Amniotic stem cell (primary cell): ENCODE results near the gene AURKAIP1.

Experiments used
- DNase-seq: peaks from one replicate; lab custom pipeline; 2025; lab: John Stamatoyannopoulos, UW

AURKAIP1 gene

DNA sequence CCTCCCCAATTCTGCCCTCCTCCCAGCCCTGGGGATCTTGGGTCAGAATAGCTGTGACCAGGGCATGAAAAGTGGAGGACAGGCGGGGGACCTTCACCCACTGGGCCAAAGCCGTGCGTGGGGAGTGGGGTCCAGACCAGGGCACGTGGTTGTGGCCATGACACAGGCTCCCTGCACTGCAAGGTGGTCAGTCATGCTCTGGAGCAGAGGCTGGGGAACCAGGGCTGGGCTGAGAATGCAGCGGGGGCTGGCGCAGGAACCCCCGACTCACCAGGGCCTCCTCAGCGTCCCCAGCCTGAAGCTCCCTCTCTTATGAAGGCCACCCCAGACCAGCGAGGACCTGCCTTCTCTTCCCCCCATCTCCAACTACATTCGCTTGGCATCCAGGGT lies 28.5 kb downstream of the AURKAIP1 start:
- DNase-seq = no peak

DNA sequence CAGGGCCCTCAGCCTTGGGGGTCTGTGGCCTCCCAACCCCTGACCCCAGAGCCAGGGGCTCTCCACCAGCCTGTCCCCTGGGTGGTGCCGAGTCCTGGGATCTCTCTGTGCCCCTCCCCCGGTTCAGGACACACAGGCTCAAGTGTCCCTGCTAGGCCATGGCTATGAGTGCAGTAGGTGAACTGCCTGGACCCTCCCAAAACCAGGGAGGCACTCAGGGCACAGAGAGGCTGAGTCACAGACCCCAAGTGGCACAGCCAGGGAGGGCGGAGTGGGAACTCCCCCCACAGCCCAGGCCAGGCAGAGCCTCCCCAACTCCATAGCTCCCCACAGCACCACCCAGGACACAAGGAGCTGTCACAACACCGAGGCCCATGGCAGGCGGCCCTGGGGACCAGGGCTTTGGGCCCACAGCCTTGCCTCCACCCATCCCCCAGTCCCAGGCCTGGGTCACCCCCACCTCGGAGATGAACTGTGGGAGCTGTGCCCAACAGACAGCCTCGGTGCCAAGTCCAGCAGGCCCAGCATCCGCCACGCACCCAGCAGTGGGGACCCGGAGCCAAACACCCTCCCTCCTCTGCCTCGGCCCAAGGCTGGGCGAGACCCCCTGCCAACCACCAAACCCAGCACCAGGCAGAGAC lies 29.0 kb downstream of the AURKAIP1 start:
- no peak for DNase-seq

DNA sequence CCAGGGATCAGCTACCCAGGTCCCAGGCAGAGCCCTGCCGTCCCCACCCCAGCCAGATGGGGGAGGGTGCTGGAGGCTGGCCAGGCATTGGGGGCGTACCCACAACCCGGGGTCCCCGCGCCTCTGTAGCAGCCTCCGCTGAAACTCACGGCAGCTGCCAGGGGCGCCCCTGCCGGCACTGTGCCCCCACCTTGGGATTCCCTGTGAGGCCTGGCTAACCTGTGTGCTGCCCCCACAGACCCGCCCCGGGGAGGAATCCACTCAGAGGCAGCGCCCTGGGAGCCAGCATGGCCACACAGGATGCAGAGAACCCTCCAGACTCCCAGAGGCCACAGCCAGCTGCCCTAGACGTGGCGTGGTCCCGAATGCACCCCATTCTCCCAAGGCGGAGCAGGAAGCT lies 29.6 kb downstream of the AURKAIP1 start:
- no peak for DNase-seq

DNA sequence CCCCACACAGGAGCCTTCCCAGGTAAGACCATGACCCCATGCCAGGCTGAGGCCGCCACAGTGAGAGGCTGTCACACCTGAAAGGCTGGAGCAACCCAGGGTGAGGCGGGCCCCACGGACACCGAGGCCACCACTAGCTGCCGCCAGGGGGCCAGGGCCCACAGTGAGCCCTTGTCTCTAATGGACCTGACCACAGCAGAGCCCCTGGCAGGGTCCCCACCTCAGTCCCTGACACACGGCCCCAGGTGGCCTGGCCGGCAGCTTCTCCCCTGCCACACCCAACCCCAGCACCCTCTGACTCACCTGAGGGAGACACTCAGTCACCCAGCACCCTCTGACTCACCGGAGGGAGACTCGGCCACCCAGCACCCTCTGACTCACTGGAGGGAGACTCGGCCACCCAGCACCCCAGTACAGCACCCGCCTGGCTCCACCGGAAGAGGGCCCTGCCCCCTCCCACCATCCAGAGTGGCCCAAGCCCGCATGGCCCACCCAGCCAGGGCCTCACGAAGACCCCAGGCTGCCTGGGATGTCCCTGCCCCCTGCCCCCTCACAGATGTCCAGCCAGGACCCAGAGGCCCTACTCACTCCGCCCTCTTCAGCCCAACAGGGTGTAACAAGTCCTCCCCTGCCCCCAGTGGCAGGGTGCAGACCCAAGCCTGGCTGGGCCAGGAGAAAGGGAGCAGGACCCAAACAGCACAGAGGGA lies 30.2 kb downstream of the AURKAIP1 start:
- peak; percentile 60 for DNase-seq

DNA sequence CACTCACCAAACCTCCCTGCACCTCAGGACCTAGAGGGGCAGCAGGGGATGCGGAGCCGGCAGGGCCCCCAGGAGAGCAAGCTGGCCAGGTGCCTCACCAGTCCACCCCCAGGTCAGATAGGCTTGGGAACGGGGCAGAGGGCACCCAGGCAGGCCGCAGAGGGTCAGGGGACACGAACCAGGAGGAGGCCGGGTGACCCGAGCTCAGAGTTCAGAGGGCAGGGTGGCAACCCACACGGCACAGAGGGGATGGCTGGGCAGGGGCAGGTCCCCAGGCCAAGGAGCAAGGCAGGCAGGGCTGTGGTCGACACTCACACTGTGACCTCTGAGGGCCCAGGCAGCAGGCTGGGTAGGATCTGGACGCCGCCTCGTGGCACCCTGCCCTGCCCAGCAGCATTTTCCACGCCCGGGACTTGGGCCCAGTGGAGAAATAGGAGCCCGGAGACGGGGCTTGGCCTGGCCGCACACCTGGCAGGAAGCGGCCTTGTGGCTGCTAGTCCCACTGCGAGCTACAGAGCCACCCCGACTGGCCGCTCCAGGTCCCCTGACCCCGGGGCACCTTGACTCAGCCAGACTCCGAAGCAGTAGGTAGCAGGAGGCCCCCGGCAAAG lies 31.1 kb downstream of the AURKAIP1 start:
- DNase-seq = no peak

DNA sequence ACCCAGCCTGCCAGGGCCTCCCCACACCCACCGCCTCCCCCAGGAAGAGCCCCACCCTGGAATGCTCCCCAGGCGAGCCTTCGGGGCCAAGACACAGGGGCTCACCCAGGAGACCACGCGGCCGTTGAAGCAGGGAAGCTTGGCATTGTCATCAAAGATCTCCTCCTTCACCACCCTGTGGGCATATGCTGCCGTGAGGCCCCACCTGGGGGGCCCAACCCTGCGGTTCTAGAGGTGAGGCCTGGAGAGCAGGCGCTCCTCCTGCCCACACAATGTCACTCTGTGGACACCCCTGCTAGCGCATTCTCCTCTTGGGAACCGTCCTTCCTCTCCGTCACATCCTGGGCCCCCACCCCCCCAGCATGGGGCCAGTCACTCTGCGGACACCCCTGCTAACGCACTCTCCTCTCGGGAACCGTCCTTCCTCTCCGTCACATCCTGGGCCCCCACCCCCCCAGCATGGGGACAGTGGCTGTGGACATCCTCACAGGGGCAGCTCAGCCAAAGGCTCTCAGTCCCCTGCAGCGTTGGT lies 32.4 kb downstream of the AURKAIP1 start:
- DNase-seq = no peak

DNA sequence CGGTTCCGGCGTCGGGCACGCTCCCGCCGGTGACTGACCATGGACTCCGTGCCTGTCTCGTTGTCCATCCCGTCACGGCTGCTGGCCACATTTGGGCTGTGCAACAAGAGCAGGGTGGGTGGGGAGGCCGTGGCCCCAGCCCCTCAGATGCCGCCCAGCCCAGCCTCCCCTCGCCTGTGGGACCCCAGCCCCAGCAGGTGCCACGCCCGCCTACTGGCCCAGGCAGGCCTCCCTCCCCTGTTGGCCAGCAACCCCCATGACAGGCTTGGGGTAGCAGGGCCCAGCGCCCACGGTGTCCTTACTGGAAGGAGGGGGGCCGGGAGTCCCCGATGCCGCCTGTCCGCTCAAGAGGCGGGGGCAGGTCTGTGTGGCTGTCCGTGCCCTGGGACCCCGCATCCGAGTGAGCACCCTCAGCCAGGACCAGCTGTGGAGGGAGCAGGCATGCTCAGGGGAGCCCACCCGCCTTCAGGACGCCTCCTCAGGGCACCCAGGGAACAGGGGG lies 32.9 kb downstream of the AURKAIP1 start:
- no peak for DNase-seq

DNA sequence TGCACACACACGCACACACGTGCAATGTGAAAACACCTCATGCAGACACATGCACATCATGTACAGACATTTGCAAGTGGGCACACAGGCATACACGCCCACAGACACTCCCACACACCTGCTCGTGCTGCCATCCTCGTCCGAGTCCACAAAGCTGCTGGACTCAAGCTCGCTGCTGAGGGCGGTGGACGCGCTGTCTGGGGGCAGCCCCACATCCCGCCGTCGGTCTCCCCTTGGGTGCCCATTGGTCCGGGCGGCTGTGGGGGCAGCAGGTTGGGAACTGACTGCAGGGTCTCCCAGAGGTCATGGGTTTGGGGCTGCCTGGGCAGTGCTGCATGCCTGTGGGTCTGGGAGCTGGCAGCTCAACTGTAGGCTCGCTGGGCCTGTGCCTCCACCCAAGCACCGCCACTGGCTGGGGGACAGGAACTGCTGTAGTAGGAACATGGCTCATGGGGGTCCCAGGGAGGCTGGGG lies 33.4 kb downstream of the AURKAIP1 start:
- DNase-seq = no peak

DNA sequence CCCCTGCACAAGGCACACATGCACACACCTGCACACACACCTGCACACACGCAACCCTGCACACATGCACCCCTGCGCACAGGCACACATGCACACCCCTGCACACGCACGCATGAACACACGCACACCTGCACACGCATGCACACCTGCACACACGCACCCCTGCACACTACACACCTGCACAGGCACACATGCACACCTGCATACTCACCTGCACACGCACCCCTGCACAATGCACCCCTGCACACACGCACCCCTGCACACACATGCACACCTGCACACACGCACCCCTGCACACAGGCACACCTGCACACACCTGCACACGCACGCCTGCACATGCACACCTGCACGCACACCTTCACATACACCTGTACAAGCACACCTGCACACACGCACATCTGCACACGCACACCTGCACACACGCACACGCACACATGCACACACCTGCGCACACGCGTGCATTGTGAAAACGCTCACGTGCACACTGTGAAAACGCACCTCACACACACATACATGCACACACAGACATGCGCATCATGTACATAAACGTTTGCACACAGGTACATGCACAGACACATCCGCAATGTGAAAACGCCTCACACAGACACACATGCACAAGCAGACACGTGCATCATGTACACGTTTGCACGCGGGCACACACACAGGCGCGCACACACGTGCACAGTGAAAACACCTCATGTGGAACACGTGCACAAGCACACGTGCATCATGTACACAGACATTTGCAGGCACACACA lies 34.0 kb downstream of the AURKAIP1 start:
- DNase-seq = no peak

DNA sequence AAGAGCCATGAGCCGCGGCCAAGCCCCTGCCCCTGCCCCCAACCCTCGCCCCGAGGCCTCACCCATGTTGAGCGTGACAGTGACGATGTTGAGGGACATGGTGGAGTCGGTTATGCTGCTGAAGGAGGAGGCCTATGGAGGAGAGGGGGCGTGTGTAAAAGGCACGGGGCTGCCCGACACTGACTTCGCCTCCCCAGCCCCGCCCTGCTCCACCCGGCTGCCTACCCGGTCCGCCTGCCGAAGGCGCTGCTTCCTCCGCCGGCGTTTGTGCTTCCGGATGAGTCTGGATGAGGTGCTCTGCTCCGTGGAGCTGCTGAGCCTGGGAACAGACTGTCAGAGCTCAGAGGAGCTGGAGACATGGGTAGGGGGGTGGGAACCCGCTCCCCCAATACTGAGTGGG lies 34.8 kb downstream of the AURKAIP1 start:
- DNase-seq = no peak

DNA sequence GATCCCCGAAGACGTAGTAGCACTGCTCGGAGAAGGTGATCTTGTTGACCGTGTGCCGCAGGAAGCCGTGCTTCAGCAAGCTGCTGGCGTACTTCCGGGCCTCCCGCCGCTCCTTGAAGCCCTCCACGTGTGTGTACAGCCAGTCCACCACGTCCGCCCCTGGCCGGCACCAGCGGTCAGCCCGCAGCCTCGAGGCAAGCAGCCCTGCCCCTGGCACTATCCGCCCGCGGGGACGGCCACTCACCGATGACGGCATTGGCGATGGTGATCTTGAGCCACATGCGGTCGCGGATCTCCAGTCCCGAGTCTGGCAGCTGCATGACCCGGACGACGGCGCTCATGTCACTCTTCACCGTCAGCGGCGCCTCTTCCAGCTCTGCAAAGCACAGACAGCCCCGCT lies 36.7 kb downstream of the AURKAIP1 start:
- no peak for DNase-seq

DNA sequence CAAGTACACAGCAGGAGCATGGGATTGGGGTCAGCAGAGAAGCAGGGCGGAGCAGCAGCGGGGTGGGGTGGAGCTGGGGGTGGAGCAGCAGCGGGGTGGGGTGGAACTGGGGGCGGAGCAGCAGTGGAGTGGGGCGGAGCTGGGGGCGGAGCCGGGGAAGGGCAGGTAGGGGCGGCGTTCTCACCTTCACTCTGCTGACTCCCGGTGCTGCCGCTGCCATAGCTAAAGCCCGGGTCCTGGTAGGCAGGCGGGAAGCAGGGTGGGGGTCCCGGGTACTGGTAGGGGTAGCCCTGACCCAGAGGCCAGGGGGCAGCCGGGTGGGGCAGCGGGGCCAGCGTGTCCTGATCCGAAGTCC lies 37.2 kb downstream of the AURKAIP1 start:
- no peak for DNase-seq

DNA sequence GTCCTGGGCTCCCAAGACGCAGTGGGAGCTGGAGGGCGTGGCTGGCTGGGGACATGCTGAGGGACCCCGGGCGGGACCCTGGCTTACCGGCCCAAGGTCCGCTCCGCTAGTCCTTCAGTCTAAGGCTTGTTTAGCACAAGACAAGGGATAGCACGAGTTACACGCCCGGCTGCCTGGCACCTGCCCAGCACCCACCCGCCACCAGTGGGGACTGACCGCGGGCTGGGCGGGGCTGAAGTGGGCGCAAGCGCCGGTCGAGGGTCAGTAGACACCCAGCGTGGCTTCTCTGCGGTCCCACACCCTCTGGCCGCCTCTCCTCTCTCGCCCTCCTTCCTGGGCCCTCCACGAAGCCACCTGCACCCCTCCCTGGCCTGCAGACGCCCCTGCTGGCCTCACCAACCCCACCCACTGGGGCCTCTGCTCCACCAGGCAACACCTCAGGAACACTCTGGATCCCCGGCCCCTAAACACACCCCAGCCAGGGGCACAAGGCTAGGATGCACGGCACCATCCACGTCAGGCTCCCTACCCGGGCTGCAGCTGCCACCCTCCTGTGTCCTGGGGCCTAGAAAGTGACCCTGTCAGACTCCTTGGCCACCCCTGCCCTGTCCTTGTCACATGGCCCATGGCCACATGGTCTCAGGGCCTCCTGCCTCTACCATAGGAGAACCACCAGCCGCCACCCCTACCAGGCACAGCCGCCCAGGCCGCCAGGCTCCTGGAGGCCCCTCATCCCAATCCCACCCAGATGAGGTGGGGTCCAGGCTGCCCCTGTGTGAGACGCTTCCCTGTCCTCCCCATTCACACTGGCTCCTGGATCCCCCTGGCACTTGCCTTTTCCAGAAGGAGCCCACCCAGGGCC lies 37.8 kb downstream of the AURKAIP1 start:
- no peak for DNase-seq

DNA sequence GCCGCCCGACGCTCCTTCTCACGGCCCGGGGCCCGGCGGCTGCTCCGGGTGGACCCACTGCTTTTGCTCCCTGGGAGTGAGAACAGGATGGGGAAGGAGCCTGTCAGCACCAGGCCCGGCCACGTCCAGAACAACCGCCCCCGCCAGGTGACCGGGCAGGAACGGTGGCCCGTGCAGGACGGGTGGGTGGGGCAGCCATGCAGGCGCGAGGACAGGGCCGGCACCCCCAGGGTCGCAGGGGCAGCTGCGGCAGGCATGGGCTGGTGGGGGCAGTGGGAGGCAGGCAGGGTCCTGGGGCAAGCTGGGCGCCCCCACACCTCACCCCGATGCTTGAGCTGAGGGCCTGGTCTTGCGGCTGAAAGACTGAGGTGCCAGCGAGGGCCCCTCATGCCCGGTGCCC lies 38.6 kb downstream of the AURKAIP1 start:
- no peak for DNase-seq

DNA sequence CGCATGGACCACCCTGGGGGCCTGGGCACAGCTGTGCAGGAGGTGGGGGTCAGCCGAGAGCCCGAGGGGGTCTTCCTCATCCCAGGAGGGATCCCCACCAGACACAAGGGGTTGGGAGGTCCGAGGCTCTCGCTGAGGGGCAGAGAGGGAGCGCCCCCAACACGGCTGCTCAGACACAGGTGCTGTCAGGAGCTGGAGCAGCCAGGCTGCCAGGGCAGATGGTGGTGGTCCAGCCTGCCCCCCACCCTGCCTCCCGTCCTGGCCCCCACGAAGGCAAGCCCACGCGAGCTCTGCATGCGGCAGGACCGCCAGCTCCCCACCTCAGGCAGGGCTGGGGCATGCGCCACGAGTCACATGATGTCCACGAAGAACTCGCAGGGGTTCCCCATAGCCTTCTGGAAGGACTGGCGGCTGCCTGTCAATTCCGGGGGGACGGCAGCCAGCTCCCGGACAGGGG lies 39.2 kb downstream of the AURKAIP1 start:
- DNase-seq = no peak

DNA sequence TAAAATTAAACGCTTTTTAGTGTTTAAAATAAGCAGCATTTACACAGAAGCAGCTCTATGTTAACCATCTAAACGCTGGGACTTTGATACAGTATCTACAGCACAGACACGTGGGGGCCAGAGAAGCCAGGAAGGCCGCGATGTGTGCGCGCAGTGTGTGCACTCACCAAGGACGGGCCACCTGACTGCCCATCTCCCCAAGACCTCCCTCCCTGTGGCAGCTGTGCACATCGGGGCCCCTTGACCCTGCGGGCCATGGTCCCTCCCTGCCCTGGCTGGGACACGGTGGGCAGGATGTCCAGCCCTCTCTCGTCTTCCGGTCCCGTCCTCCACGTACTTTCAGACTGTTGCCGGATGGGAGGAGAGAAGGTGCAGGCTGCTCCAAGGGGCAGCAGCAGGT lies 39.7 kb downstream of the AURKAIP1 start:
- DNase-seq = no peak

DNA sequence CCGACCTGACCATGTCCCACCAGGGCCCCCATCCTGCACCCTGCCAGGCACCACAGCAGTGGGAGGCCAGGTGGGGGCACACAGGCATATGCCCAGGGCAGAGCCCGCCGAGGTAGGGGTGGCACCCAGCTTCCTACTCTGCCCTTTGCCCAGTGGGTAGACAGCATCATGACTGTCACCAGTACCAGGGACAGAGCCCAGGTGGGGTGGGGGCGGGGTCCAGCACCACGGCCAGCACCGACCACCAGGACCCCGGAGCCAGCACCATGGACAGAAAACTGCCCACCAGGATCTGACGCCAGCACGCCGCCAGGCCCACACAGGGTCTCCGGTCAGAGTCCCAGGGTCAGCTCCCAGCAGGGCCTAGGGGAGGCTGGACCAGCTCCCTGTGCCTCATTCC lies 40.2 kb downstream of the AURKAIP1 start:
- no peak for DNase-seq

DNA sequence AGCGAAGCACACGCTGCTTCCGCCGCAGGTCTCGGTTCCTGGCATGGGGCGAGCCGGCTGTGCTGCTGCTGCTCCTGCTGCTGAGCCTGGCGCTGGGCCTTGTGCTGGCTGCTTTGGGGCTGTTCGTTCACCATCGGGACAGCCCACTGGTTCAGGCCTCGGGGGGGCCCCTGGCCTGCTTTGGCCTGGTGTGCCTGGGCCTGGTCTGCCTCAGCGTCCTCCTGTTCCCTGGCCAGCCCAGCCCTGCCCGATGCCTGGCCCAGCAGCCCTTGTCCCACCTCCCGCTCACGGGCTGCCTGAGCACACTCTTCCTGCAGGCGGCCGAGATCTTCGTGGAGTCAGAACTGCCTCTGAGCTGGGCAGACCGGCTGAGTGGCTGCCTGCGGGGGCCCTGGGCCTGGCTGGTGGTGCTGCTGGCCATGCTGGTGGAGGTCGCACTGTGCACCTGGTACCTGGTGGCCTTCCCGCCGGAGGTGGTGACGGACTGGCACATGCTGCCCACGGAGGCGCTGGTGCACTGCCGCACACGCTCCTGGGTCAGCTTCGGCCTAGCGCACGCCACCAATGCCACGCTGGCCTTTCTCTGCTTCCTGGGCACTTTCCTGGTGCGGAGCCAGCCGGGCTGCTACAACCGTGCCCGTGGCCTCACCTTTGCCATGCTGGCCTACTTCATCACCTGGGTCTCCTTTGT lies 41.3 kb downstream of the AURKAIP1 start:
- no peak for DNase-seq

DNA sequence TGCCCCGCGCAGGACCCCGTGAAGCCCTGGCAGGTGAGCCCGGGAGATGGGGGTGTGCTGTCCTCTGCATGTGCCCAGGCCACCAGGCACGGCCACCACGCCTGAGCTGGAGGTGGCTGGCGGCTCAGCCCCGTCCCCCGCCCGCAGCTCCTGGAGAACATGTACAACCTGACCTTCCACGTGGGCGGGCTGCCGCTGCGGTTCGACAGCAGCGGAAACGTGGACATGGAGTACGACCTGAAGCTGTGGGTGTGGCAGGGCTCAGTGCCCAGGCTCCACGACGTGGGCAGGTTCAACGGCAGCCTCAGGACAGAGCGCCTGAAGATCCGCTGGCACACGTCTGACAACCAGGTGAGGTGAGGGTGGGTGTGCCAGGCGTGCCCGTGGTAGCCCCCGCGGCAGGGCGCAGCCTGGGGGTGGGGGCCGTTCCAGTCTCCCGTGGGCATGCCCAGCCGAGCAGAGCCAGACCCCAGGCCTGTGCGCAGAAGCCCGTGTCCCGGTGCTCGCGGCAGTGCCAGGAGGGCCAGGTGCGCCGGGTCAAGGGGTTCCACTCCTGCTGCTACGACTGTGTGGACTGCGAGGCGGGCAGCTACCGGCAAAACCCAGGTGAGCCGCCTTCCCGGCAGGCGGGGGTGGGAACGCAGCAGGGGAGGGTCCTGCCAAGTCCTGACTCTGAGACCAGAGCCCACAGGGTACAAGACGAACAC lies 42.1 kb downstream of the AURKAIP1 start:
- DNase-seq = no peak
